HG02943 (cell line): ENCODE data around the gene IRF1.
"Not testable (repeated sequence)": the region's sequence is repeated elsewhere in the genome, so short reads cannot be mapped to it uniquely, and the experiment has no call there.

Experiments used
- ATAC-seq: cut with Tn5 transposase; IDR thresholded peaks from one replicate; pipeline ENCODE4 v1.9.1; 2021; ENCODE audit warnings: mild to moderate bottlenecking, low read depth, moderate library complexity; ENCODE audit not compliant: unreplicated experiment

The IRF1 gene

DNA sequence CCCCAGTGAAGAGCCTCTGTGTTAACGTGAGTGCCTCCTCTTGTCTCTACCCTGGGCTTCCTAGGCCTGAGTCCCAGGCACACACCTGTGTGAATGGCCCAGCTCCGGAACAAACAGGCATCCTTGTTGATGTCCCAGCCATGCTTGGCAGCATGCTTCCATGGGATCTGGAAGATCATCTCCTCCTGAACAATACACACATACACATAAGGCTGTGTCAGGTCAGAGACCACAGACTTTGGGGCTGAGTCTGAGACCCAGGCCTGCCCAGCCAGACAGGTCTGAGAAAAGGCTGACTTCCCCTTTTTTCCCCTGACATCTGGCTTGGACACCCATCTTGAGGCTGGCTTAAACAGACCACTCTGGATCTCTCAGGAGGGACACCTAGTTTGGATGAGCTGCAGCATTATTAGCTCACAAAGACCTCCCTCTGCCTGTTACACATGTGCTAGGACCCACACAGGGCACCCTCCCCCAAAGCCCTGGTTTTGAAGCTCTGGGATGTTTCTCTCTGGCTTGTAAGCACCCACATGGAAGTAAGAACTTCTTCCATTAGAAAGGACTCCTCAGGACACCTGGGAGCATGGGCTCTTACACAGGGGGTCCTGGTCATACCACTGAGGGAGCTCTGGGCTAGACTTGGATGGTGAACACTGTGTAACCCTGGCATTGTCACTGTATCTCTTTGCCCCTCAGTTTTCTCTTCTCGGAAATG lies 2.6 kb downstream of the IRF1 start:
- ATAC-seq = no peak

GRCh38 chr5:132487095-132487428 lies 3.5 kb downstream of the IRF1 start:
- no peak for ATAC-seq

GRCh38 chr5:132486318-132487094 lies 4.1 kb downstream of the IRF1 start:
- ATAC-seq = no peak

DNA sequence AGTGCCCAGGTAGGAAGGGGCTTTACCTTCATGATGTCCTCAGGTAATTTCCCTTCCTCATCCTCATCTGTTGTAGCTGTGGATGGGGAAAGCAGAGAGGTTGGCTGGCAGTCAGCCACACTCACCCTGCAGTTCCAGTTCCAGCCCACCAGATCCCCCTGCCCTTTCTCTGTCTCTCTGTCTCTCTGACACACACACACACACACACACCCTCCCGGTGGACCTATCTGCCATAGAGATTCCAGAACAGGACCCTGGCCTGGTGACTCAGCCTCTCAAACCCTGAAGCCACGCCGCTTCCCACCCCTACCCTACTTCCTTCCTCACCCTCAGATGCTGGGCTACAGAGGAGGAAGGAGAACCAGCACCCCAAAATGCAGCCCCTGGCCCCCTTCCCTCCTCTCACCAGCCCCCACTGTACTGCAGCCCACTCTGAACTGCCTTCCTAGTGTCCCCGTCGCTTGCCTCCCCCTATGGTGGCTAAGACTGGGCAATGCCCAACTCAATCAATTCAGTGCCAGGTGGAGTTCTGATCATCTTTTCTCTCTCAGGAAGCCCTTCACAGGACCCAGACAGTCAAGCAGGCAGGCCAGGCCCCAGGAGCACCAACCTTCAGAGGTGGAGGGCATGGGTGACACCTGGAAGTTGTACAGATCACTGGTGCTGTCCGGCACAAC lies 4.8 kb downstream of the IRF1 start:
- no peak for ATAC-seq

GRCh38 chr5:132484876-132485640 lies 5.5 kb downstream of the IRF1 start:
- not testable (repeated sequence) for ATAC-seq

DNA sequence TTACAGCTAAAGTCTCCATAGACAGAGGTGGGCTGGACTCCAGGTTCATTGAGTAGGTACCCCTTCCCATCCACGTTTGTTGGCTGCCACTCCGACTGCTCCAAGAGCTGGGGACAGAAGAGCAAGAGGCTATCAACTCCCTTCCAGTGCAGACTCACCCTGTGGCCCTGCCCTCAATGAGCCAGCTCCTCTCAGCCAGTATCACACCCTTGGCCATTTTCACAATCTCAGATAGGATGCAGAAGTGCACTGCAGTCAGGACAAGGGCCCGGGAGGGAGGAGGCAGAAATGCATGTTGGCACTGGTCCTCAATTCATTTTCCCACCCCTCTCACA lies 6.2 kb downstream of the IRF1 start:
- no peak for ATAC-seq

GRCh38 chr5:132483661-132484390 lies 6.7 kb downstream of the IRF1 start:
- ATAC-seq = no peak

GRCh38 chr5:132483101-132483500 lies 7.5 kb downstream of the IRF1 start:
- no peak for ATAC-seq

DNA sequence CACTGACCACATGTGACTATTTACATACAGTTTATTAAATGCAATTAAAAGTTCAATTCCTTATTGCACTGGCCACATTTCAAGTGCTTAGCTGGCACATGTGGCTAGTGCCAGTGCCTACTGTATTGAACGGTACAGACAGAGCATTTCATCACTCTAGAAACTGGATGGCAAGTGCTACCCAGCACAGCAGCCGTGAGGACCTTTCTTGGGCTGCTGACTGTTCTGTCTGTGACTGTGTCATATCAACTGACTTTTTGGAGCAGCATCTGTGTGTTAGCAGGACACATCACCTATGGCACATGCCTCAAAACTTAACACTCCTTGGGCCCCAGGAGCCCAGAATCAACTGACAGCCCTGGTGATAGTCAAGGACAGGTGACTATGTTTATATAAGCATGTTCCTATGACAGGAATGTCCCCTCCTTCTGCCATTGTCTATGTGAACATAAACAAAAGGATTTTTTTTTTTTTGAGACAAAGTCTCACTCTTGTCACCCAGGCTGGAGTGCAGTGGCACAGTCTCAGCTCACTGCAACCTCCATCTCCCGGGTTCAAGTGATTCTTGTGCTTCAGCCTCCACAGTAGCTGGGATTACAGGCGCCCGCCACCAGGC lies 8.9 kb downstream of the IRF1 start:
- ATAC-seq = no peak

DNA sequence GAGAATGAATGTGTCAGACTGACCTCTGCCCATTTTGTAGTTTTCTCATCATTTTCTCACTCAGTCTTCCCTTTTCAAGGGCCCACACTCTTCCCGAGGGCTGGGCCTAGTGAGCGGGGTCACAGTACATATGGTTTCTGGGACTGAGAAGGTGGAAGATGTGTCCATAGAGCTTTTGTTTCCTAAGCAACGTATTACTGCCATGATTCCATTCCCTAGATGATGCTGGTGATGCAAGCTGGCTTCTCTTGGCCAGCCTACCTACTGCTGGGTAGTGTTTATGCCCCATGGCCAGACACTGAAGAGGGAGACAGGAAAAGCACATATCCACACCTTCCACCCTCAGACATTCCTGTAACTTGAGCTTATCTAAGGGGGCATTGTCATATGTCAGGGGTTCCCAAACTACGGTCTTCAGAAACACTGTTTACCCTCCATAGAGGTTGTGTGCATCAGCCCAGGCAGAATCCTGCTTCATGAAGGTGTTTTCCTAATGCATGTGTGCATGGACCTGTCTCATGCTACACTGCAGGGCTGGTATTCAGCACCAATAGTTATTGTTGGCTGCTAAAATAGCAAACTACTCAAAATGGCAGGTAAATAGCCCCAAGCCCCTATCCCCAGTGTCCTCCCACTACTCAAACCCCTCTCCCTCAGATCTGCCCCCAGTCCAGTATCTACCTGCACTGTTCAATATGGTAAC lies 9.5 kb downstream of the IRF1 start:
- no peak for ATAC-seq

- no peak for ATAC-seq
These were observed 10.1 kb downstream of the IRF1 start for GRCh38 chr5:132480546-132480892.

DNA sequence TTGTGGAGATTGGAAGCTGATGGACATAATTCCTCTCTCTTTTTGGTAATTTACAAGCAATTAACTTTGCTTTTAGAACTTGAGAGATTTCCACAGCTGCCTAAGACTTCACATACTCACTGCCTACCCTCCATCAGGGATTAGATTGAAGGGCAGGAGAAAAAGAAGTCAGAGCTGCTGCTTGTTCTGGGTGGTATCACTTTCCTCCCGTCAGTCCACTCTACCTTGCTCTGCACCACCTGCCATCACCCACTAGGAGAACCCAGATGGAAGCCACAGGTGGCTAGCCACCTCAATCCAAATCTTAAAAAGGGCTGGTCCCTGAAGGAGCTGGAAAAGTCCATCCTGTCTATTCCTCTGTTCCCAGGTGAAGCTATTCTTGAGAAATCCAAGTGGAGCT lies 10.5 kb downstream of the IRF1 start:
- ATAC-seq = no peak

- ATAC-seq = no peak
These were observed 11.2 kb downstream of the IRF1 start for GRCh38 chr5:132479111-132479951.

DNA sequence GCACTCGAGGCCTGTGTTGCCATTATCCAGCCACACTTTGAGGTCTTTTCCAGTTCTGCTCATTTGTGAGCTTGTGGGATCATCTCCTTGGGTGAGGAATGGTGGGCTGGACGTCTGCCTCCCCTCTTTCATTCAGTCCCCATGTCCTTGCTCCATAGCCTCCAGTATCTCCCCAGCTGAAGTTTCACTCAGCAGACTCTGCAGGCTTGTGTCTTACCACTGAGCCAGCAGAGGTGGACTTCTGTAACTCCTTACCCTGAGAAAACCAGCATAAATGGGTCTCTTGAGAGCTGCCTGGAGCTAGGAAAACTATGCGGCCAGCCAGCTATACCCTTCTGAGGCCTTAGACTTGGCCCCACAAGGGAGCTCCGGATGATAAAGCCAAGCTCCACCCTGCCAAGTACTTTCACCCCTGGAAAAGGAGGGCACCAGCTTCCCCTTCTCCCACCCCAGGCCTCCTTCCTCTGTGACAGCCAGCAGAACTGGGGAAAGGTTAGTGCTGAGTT lies 12.2 kb downstream of the IRF1 start:
- ATAC-seq = no peak

- ATAC-seq = no peak
These were observed 12.7 kb downstream of the IRF1 start for GRCh38 chr5:132477784-132478365.

GRCh38 chr5:132476876-132477781 lies 13.4 kb downstream of the IRF1 start:
- no peak for ATAC-seq
